Left cardiac atrium (tissue), 4 donors: ENCODE measurements around the gene TMEM52. TPM values are rescaled to one million over a fixed set of nuclear protein-coding genes. Genes with fewer than 3 reads are reported as not detected.
A peak's percentile ranks its signal among the peaks of the same experiment; 100 is the strongest.

Experiments used
- ATAC-seq, 2 donors: fragments of 200-7000 bp; cut with Tn5 transposase; one replicate each; pipeline ENCODE4 v1.9.1; 2020; ENCODE audit warnings: mild to moderate bottlenecking in 2 of 2, moderate library complexity in 2 of 2
- DNase-seq: peaks from one replicate; pipeline ENCODE4 v3.0.0-alpha.2; 2020
- intact Hi-C, 2 donors: fragments of 100-400 bp; cut with DNase I; formaldehyde crosslinking; loops; one replicate each; pipeline versions ENCODE4 v1.14.1 to v1.15.1; 2022 to 2023
- total RNA-seq, 2 donors: library from RNA; stranded (reverse); fragmentation: NEBNext Ultra II Directional; extraction: Animal tissue kit (Norgen Biotek cat#: 25700); gene quantifications; one replicate each; pipeline ENCODE4 v1.2.1, GENCODE V29; 2021
- donor health status: DM: no; HTN: yes; CAD: no.
- donor health status: DM: no; HTN: yes; CAD: no; lungs with severe emphysema.
- donor health status: DM: yes; HTN: yes; CAD: no.
- donor health status: Dilated cardiomyopathy.

TMEM52 gene
- total RNA-seq, 2 donors from 2014 or later = 0.68 to 0.82 TPM

DNA sequence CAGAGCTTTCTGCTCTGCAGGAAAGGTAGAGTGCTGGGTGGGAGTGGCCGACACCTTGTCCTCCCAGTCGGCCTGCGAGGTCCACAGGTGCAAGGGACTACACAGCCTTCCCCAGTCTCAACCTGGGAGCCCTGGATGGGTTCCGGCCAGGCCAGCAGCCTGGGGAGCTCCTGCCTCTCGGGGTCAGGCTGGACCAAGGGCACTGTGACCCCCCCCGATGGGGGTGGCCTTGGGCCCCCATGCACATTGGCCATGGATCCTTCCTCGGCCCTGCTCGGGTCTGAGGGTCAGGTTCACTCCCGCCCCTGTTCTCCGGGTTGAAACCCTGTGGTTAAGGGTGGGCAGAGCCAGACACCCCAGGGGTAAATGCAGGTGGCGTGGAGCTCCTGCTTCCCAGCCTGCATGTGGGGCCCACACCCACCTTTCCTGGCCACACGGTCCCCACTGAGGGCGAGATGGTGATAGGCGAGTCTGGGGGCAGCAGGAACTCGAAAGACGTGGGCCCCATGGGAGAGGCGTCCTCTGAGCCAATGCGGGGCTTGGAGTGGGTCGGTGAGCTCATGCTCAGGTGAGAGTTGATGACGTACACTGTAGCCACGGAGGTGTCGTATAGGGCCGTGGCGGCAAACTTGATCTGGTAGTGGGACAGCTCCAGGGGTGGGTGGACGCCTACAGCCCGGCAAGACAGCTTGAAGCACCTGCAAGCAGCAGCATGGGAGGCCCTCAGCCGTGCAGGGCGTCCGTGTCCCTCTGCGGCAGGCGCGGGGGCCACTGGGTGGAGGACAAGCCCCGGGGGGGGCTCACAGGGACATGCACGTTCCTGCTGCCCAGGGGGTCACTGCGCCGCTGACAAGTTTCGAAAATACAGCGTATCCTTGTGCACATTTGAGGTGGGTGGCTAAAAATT is 10.8 kb upstream of the TMEM52 start:
- DNase-seq (peak; percentile 19), ATAC-seq (no peak)
- intact Hi-C loops = no loop called here

DNA sequence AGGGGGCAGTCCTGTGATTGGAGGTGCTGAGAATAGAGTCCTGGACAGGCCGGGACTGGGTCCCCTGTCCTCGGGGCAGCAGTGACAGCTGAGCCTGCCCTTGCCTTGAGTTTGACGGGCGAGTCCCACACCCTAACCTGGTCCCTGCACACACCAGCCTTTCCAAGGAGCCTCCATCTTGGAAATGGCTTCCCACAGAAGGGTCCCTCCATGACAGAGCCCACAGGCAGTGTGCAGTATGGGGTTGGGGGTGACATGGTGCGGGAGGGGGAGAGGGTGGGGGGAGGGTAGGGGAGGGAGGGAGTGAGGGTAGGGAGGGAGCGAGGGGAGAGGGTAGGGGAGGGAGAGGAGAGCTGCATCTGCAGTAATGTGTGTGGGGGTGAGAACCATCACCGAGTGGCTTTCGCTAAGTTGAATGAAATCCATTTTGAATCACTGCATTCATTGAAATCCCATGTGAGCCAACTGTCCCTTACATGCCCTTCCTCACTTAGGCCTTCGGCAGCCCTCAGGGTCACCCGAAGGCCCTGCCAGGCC is 10.1 kb upstream of the TMEM52 start:
- intact Hi-C loops = no loop called here
- DNase-seq (peak; percentile 14), ATAC-seq (no peak)

DNA sequence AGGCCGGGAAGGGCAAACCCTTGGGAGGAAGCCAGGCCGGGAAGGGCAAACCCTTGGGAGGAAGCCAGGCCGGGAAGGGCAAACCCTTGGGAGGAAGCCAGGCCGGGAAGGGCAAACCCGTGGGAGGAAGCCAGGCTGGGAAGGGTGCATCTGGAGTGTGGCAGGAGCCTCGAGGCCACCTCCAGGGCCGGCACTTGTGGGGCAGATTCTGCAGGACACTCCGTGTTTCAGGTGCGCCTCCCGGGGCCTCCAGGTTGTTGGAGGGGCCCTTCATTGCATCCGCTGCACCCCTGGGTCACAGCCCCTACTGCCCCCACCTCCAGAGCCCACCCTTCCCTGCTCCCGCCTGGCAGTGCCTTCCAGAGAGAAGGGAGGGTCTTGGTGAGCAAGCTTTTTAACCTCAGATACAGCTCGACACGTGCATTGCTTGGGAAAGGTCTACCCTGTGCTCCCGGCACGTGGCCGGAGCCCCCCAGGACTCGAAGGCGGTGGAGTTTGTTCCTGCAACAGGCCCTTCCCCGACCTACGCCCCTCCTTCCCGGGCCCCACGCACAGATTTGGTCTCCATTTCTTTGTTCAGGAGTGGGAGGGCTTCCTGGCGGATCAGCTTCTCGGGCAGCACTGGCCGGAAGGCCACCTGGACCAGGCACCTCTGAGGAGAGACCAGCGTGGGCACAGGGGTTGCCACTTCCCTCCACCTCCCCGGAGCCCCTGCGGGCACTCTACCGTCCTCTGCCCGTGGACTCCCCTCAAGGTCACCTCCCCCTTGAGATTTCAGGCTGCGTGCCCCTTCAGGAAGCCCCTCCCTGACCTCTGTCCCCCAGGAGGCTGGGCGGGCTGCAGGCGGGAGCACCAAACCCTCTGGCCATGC is 9.4 kb upstream of the TMEM52 start:
- intact Hi-C loops = no loop called here
- DNase-seq (peak; percentile 32), ATAC-seq (no peak)

DNA sequence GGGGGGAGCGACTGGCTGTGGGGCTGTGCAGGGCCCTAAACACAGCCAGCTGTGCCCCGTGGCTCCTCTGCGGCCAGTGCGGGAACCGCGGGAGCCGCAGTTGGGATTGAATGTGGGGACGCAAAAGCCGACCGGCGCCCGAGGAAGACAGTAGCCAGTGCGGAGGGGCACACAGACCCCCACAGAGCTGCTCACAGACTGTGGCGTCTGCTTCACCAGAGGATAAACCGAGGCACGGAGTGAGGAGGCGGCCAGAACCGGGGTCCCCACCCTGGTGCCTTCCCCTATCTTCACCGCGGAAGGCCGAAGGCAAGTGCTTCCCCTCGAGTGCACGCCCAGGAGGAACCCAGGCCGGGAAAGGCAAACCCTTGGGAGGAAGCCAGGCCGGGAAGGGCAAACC is 8.7 kb upstream of the TMEM52 start:
- ATAC-seq (peak; percentile 10 to 17), DNase-seq (peak; percentile 22)
- intact Hi-C loops = no loop called here

DNA sequence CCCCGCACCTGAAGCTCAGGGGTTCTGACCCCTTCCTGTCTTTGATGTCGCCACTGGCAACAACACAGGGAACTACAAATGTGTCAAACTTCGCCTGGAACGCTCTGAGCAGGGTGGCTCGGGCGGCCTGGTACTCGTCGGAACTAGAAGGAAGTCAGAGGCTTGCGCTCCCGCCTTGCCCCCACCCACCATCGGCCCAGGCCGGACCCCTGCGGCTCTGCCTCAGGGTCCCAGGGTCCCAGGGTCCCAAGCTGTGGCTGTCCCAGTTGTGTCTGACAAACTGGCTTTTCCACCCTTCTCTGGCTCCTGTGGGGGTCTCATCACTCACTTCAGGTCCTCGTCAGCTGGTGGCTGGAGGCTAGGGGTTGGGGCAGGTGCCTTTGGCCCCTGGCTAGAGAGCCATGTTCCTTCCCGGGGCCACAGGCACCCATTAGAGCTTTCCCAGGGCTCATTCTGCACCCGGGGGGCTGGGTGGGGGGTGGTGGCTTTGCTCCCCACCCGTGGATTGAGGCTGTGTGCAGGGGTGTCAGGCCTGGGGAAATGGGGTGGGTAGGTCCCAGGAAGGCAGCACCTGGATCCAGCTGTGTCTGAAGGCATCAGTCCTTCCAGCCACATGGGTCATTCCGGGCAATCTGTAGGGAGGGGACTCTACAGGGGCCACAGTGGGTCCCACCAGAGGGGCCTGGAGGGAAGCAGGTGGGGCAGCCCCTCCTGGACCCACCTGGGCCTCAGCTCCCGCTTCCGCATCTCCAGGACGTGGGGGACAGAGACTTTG is 8.0 kb upstream of the TMEM52 start:
- intact Hi-C loops = no loop called here
- DNase-seq = peak; percentile 9
- no peak for ATAC-seq

DNA sequence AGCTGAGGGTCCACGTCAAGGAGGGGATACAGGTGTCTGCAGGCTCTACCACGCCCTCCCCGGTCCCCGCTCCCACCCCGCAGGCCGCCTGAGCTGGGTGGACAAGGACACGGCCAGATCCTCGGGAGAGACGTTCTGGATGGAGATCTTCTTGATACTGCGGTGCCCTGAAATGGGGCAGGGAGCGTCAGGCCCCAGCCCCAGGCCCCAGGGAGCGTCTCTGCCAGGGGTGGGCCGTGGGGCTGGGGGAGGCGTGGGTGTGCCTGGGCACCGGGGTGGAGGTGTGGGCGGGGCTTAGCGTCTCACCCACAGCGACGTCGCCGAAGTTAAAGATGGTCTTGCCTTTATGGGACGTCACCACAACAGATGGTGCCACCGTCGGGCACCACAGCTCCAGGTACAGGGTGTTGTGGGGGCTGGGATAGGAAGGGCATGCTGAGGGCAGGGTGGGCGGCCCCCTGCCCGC is 7.3 kb upstream of the TMEM52 start:
- intact Hi-C loops = no loop called here
- ATAC-seq (no peak), DNase-seq (peak; percentile 18)

DNA sequence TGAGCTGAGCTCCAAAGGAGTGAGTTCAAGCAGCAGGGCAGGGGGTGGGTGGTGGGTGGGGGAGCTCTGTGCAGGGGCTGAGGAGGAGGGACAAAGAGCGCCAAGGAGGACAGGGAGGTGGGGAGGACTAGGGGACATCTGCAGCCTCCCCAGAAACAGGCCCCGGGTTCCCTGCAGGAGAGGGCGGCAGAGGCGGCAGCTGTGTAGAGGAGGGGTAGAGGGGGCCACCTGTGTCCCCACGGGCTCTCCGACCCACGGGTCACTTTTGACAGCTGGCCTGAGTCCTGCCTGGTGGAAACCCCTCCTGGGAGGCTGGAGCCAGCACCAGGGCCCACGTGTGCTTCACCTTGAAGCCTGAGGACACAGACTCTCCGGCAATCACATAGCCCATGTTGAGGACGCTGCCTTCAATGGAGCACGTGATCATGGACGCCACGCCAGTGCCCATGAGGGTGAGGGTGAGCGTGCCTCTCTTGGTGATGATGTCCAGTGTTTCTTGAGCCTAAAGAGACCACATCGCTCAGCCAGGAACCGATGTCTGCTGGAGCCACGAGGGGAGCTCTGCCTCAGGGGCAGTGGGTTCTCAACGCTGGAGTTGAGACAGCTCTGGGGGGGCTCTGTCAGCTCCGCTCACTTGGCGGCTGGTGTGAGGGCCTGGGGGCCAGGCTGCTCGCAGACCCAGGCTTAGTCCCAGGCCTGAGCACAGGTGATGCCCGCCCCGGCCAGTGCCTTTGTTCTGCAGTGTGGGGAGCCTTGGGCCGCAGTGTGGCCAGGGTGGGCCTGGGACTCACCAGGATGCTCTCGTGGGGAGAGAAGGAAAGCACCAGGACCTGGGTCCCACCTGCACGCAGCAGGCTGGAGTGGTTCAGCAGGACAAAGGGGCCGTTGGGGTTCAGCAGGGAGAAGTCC is 6.6 kb upstream of the TMEM52 start:
- no peak for DNase-seq
- intact Hi-C loops = no loop called here
- ATAC-seq = no peak

DNA sequence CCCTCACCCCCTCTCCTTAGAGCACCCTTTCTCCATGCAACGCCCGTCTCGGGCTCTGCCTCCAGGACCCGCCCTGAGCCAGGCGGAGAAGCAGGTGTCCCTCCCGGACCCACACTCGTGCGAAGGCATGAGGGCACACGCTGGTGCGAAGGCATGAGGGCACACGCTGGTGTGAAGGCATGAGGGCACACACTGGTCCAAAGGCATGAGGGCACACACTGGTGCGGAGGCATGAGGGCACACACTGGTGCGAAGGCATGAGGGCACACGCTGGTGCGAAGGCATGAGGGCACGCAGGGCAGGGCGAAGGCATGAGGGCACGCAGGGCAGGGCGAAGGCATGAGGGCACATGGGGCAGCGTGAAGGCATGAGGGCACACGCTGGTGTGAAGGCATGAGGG is 5.8 kb upstream of the TMEM52 start:
- intact Hi-C loops = no loop called here
- DNase-seq = no peak
- ATAC-seq = no peak

DNA sequence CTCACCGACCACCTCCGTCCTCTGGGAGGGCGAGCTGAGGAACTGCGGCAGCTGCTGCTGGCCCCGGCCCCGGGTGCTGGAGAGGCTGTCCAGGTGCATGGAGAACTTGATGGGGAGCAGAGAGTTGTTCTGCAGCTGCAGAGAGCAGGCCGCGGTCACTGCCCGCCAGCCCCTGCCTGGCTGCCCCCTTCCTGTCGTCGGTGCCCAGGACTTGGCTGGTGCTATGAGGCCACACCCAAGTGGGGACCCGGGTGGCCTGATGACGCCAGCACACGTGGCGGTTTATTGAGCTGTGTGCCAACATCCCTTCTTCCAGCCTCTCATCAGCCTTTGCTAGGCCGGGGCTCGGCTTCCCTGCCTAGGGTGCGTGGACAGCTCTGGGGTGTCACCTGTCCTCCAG is 5.3 kb upstream of the TMEM52 start:
- no peak for ATAC-seq
- intact Hi-C loops = no loop called here
- DNase-seq = no peak

DNA sequence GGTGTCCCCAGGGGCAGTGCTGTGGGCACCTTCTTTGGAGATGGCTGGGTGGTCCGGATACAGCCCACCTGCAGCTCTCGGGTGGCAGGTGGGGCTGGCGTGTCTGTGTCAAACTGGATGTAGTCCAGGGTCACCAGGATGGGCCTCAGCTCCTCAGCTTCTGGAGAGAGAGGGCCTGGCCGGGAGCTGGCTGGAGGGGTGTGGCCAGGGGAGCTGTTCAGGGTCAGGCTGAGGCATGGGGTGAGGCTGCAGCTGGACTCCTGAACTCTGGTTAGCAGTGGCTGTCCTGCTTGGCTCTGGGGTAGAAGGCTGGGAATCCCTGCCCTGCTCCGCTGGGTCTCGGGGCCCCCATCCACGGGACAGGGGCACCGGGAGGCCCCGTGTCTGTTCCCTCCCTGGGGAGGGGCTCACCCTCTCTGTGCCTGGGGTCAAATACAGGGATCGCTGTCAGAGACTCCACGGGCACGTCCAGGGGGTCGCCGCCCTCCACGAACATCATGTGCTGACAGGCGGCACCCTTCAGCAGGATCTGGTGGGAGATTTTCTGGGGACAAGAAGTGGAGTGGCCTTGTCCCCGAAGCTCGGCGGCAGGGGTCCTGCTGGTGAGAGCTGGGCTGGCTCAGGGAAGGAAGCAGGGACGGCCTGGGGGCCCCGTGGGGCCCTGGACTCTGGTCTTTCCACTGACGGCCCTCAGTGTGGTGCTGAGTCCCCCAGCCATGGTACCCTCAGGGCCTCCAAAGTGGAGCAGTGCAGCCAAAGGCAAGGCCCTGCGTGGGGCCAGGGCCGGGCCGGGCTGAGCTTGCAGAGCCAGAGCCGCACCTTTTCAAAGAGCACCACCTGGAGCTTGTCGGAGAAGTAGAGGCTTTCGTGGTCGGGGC is 4.1 kb upstream of the TMEM52 start:
- intact Hi-C loops = no loop called here
- DNase-seq (peak; percentile 15), ATAC-seq (no peak)

DNA sequence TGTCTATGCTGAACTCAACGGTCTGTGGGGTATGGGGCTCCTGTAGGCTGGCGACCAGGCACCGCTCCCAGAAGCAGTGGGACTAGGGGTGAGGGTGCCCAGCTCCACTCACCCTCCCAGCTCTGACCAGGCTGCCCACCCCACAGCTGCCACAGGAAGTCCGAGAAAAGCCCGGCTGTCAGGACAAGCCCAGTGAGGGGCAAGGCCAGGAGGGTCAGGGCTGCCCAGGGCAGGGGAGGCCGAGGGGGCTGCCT is 3.5 kb upstream of the TMEM52 start:
- intact Hi-C loops = no loop called here
- DNase-seq = peak; percentile 16
- ATAC-seq = no peak

DNA sequence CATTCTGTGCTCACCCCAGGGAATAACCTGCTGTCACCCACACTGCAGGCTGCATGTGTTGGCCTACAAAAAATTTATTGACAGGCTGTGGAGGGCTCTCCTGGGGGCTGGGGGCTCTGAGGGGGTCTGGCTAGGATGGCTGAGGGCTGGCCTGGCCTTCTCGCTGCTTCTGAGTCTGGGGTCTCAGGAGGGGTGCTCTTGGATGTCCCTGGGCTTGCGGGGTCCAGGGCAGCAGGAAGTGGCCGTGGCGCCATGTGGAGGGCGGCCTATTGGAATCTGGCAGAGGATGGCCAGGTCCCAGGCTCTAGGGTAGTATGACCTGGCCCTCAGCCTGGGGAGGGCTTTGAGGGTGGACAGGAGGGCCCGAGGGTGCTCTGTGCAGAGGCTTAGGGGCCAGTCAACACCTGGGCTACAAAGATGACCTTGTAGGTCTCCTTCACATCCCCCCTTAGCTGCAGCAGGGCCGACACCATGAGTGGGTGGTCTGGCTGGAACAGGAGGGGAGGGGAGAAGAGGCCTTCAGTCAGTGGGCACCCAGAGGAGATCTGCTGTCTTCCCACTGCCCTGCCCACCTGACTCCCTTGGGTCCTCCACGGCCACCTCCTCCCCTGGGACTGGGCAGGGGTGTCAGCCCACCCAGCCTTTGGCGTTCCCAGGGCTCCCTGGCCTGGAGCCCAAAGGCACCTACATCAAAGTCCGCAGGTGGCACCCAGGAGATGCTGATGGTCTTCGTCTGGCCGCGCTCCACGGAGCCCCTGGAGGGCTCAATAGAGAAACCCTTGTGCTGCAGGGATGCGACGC is 3.0 kb upstream of the TMEM52 start:
- peak; percentile 21 for DNase-seq
- ATAC-seq = no peak
- intact Hi-C loops = no loop called here

DNA sequence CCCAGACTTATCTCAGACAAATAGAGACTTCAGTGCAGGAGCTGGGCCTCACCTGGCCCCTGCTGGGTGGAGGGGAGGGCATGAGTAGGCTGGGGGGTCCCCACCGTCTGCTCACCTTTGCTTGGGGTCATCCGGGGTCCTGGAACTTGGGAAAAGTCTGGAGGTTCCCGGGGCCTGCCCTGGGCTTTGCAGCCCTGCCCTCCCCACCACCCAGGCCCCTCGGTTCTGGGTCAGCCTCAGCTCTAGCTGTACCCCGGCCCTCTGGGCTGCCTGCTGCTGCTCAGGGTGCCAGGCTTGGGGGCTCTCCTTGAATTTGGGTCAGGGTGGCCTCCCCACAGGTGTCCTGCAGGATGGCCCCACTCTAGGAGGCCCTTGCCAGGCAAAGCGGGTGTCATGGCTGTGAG is 2.4 kb upstream of the TMEM52 start:
- intact Hi-C loops = no loop called here
- DNase-seq = no peak
- no peak for ATAC-seq

DNA sequence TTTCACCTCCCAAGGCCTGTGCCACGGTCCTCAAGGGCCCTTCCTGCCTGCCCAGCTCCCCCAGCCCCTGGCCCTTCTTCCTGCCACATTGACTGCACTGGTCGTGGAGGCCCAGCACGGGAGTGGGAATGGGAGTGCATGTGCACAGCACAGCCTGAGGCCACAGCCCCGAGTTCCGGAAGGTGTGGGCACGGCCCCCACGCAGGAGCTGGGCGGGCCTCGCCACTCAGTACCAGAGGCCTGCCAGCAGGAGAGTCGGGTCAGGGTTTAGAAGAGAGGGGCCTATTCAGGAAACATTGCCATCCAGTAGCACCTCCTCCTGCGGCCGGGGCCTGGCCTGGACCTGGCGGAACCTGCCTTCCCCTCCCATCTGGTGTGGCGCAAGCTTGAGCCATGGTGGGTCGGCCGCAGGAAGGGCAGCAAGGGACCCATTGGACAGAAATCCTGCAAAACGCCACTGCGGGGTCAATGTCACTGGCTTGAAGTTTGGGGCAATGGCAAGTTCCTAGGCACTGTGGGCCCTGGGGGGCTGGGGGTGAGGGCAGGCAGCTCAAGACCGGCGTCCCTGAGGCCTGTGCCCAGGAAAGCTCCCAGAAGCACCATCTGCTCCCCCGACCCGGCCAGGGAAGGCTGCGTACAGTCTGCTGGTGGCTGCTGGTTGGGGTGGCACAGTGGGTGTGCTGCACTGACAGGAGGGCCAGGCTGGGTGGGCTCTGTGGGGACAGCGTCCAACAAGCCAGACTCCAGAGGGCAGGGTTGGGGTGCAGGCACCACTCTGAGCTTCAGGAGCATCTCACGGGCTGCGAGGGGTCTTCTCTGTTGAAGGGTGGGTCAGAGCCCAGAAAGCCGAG is 1.8 kb upstream of the TMEM52 start:
- DNase-seq (no peak), ATAC-seq (no peak)
- intact Hi-C loops = no loop called here

DNA sequence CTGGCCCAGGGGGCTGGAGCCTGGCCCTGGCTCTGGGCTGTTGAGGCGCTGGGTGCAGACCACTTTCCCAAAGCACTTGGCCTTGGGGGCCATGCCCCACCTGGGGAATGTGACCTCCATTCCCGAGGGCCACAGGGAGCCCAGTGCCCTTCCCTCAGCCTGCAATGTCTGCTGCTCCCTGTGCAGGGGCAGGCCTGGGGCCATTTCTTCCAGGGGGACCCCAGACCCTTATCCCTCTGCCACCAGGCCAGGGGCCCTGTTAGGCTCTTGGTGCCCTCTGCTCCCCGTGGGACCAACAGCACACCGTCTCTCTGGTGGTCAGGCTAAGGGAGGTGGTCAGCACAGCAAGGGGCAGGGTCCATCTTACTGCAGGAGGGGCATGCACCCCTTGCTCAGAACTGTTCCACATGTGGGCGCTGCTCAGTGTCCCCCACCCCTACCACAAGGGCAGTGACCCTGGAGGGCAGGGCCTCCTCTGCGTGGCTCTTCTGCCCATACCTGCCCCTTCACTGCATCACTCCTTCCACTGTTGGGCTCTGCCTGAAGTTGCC is 1.1 kb upstream of the TMEM52 start:
- no peak for DNase-seq

More for the DNA sequence above, 1.1 kb upstream of the TMEM52 start:
- intact Hi-C loops = no loop called here
- no peak for ATAC-seq
